Prostate gland (tissue), 2 donors: Measurements from ENCODE around the gene FZD8. TPM values are rescaled to one million over a fixed set of nuclear protein-coding genes. Genes with fewer than 3 reads are reported as not detected.

Experiments
- DNase-seq: peaks from one replicate; pipeline ENCODE4 v3.0.0-alpha.2; 2019; ENCODE audit warnings: low spot score
- H3K27ac ChIP-seq, 2 donors: fragments of 200-600 bp; sonication (generic); 2 replicates each; pipeline ENCODE4 v1.5.1; 2017 to 2019
- H3K27me3 ChIP-seq: fragments of 200-600 bp; sonication (generic); replicated peaks from 2 replicates; pipeline ENCODE4 v1.5.1; 2019; ENCODE audit not compliant: insufficient read depth
- H3K36me3 ChIP-seq, 2 donors: fragments of 200-600 bp; sonication (generic); 1 replicate in 1 of 2; 2 replicates in 1 of 2; pipeline versions ENCODE4 v1.5.1 to v1.8.1; 2017 to 2019
- H3K4me1 ChIP-seq: fragments of 200-600 bp; sonication (generic); replicated peaks from 2 replicates; pipeline ENCODE4 v1.5.1; 2019
- H3K4me3 ChIP-seq, 2 donors: fragments of 200-600 bp; sonication (generic); 2 replicates each; pipeline ENCODE4 v1.5.1; 2017 to 2019
- H3K9me3 ChIP-seq: fragments of 200-600 bp; sonication (generic); 2 replicates; pipeline ENCODE4 v1.5.1; 2017
- CTCF ChIP-seq, 4 experiments: fragments of 200-600 bp in 2 of 4; fragments of 450-650 bp in 2 of 4; sonication (generic) in 2 of 4; IDR thresholded peaks; 1 replicate in 3 of 4; 2 replicates in 1 of 4; pipeline ENCODE4 v1.5.1; 2016 to 2019; ENCODE audit warnings: antibody characterized with exemption in 4 of 4, mild to moderate bottlenecking in 2 of 4, moderate library complexity in 2 of 4
- POLR2A ChIP-seq: fragments of 450-650 bp; IDR thresholded peaks from one replicate; pipeline ENCODE4 v1.6.1; 2016; ENCODE audit warnings: antibody characterized with exemption, mild to moderate bottlenecking
- POLR2AphosphoS5 ChIP-seq: sonication (generic); formaldehyde crosslinking; IDR thresholded peaks from one replicate; pipeline ENCODE4 v1.6.1; 2017; ENCODE audit warnings: antibody characterized with exemption
- WGBS: methylation state at CpG from one replicate; pipeline ENCODE4 v1.1.5; 2018; 5-methylcytosine and 5-hydroxymethylcytosine counted together
- intact Hi-C: fragments of 100-400 bp; cut with DNase I; formaldehyde crosslinking; loops from one replicate; pipeline ENCODE4 v1.14.2; 2022
- total RNA-seq, 2 donors: library from RNA; depleted of rRNA; stranded (reverse); fragments of >200 nt; gene quantifications; one replicate each; pipeline ENCODE4 v1.1.0, GENCODE V29; 2016

The FZD8 gene
- total RNA-seq, 2 donors from 2014 or later = 5.6 to 14.2 TPM

GRCh38 chr10:35640951-35641675, 983 bp downstream of the FZD8 start:
- no peaks in the 10 kb centered on the region for H3K36me3 ChIP-seq
- H3K27me3 ChIP-seq = no peaks in the 10 kb centered on the region
- H3K9me3 ChIP-seq = no peaks in the 10 kb centered on the region
- DNase-seq = peak; percentile 37
- intact Hi-C loops = no loop called here
- under 1% methylated on average over 34 of the region's 72 CpGs for WGBS
- peak overlapping the region; percentile 55 to 81 for H3K4me3 ChIP-seq
- peaks cover 6% of the 10 kb centered on the region for H3K4me1 ChIP-seq
- TF ChIP-seq POLR2AphosphoS5 = no peak
- TF ChIP-seq CTCF (IDR thresholded peaks at IDR 0.05) = peak in 2 of 4 experiments; percentile 2 to 7
- H3K27ac ChIP-seq = peak overlapping the region; percentile 70 to 79

GRCh38 chr10:35640474-35640873, 1.6 kb downstream of the FZD8 start:
- intact Hi-C loops = no loop called here
- Histone ChIP-seq H3K36me3 (no peaks in the 10 kb centered on the region), H3K4me3 (peak overlapping the region; percentile 20 to 34), H3K9me3 (no peaks in the 10 kb centered on the region), H3K4me1 (peaks cover 6% of the 10 kb centered on the region), H3K27ac (no peak overlapping the region), H3K27me3 (no peaks in the 10 kb centered on the region)
- WGBS = 2% methylated on average over 28 of the region's 53 CpGs
- TF ChIP-seq CTCF (IDR thresholded peaks at IDR 0.05) = peak in 3 of 4 experiments; percentile 9 to 62 (median 61)
- TF ChIP-seq POLR2AphosphoS5 = no peak
- DNase-seq = peak; percentile 55

DNA sequence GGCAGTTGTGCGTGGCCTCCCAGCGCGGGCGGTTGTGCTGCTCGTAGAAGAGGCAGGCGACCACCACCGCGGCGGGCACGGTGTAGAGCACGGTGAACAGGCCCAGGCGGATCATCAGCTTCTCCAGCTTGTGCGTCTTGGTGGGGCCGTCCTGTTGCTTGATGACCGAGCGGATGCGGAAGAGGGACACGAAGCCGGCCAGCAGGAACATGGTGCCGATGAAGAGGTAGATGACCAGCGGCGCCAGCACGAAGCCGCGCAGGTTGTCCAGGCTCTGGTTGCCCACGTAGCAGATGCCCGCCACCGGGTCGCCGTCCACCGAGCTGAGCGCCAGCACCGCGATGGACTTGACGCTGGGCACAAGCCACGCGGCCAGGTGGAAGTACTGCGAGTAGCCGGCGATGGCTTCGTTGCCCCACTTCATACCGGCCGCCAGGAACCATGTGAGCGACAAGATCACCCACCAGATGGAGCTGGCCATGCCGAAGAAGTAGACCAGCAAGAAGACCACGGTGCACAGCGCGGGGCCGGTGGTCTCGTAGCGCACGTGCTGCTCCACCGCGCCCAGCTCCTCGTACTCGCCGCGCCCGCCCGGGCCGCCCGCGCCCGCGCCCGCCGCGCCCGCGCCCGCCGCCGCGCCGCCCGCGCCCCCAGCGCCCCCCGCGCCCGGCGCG, 2.2 kb downstream of the FZD8 start:
- Histone ChIP-seq H3K27ac (no peak overlapping the region), H3K4me1 (peaks cover 6% of the 10 kb centered on the region), H3K9me3 (no peaks in the 10 kb centered on the region), H3K27me3 (no peaks in the 10 kb centered on the region), H3K4me3 (peak overlapping the region; percentile 20 to 34), H3K36me3 (no peaks in the 10 kb centered on the region)
- peak; percentile 20 for DNase-seq
- WGBS = 11% methylated on average over 32 of the region's 83 CpGs
- intact Hi-C loops = loop anchor here (5.0 kb wide), 1 partner anchor 1242 kb away; no protein-coding TSS in a partner anchor
- TF ChIP-seq CTCF (IDR thresholded peaks at IDR 0.05) = peak in 1 of 4 experiments; percentile 10
- no peak for TF ChIP-seq POLR2AphosphoS5

DNA sequence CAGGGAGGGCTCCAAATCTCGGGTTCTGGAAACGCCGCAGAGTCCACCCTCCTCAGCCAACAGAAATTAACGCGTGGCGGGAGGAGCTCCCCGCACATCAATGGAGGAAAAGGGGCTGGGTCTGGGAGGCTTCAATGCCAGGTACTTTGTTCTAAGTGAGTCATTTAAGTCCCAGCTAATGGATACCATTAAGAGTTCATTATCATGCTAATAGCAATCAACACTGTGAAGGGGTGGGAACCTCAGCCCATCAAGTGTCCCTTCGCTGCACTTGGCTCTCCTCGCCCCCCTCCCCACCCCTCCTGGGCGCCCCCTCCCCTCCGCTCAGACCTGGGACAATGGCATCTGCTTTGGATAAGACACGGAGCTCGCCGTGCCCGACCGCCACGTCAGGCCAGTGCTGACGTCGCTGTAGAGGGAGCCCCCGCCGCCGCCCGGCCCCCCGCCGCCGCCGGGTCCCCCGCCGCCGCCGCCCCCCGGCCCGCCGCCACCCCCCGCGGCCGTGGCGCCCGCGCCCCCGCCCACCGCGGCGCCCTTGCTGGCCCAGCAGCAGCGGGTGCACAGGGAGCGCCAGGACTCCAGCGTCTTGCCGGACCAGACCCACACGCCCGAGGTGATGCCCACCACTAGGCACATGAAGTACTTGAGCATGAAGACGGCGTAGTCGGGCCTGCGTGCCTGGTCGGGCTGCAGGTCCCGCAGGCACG, 2.9 kb downstream of the FZD8 start:
- Histone ChIP-seq H3K27ac (no peak overlapping the region), H3K36me3 (no peaks in the 10 kb centered on the region), H3K27me3 (no peaks in the 10 kb centered on the region), H3K4me3 (no peak overlapping the region), H3K9me3 (no peaks in the 10 kb centered on the region), H3K4me1 (peaks cover 6% of the 10 kb centered on the region)
- TF ChIP-seq CTCF (IDR thresholded peaks at IDR 0.05) (no peak), POLR2A (no peak), POLR2AphosphoS5 (no peak)
- no peak for DNase-seq
- intact Hi-C loops = loop anchor here (5.0 kb wide), 1 partner anchor 1243 kb away; no protein-coding TSS in a partner anchor
- 35% methylated on average over 20 of the region's 57 CpGs for WGBS
